Osteoblast (primary cell): ENCODE measurements around the gene LMF2. TPM values are rescaled to one million over a fixed set of nuclear protein-coding genes. Genes with fewer than 3 reads are reported as not detected.

ENCODE experiments used
- DNase-seq: peaks from one replicate; pipeline ENCODE4 v3.0.0; 2011; ENCODE audit warnings: low spot score, mixed read lengths; ENCODE audit not compliant: insufficient read length; ENCODE audit errors: missing footprints
- H2AFZ ChIP-seq: 2 replicates; pipeline ENCODE4 v1.6.0; 2011; ENCODE audit warnings: mild to moderate bottlenecking, low read length
- H3K27ac ChIP-seq: 2 replicates; pipeline ENCODE4 v1.5.1; 2011; ENCODE audit warnings: mild to moderate bottlenecking, low read depth, low read length, moderate library complexity
- H3K27me3 ChIP-seq: 2 replicates; pipeline ENCODE4 v1.6.0; 2012; ENCODE audit warnings: mild to moderate bottlenecking, control low read depth, inconsistent platforms, low read length, moderate library complexity; ENCODE audit not compliant: insufficient read depth
- H3K36me3 ChIP-seq: 2 replicates; pipeline ENCODE4 v1.5.1; 2011; ENCODE audit warnings: mild to moderate bottlenecking, low read length, control low read depth, moderate library complexity; ENCODE audit not compliant: insufficient read depth
- H3K4me1 ChIP-seq: 2 replicates; pipeline ENCODE4 v1.5.1; 2011; ENCODE audit warnings: mild to moderate bottlenecking, low read length, control low read depth, moderate library complexity; ENCODE audit not compliant: insufficient read depth
- H3K4me2 ChIP-seq: 2 replicates; pipeline ENCODE4 v1.6.0; 2011; ENCODE audit warnings: mild to moderate bottlenecking, low read length; ENCODE audit not compliant: insufficient read depth
- H3K4me3 ChIP-seq: fragments of 200-600 bp; sonication (generic); 3 replicates; pipeline ENCODE4 v1.5.1; 2012; ENCODE audit warnings: mild to moderate bottlenecking, low read length, inconsistent platforms; ENCODE audit not compliant: insufficient read depth
- H3K79me2 ChIP-seq: 2 replicates; pipeline ENCODE4 v1.6.0; 2012; ENCODE audit warnings: mild to moderate bottlenecking, low read length, control low read depth, inconsistent platforms; ENCODE audit not compliant: insufficient read depth
- H3K9me3 ChIP-seq: 2 replicates; pipeline ENCODE4 v1.5.1; 2011; ENCODE audit warnings: low read depth, low read length, control low read depth
- H4K20me1 ChIP-seq: 2 replicates; pipeline ENCODE4 v1.6.0; 2012; ENCODE audit warnings: mild to moderate bottlenecking, low read length, control low read depth; ENCODE audit not compliant: insufficient read depth
- total RNA-seq: library from RNA; depleted of rRNA; stranded (reverse); fragments of >200 nt; gene quantifications from 2 replicates; pipeline ENCODE4 v1.2.3, GENCODE V29; 2012
- TF ChIP-seq, protein P1 (sequence below): IDR thresholded peaks from 2 replicates; pipeline ENCODE4 v1.5.1; 2011; ENCODE audit warnings: mild to moderate bottlenecking, low read depth, low read length, moderate library complexity; ENCODE audit errors: extremely low read depth

LMF2 gene
- total RNA-seq, 1 donor, result 56.8 TPM

- TF ChIP-seq, protein P1, sequence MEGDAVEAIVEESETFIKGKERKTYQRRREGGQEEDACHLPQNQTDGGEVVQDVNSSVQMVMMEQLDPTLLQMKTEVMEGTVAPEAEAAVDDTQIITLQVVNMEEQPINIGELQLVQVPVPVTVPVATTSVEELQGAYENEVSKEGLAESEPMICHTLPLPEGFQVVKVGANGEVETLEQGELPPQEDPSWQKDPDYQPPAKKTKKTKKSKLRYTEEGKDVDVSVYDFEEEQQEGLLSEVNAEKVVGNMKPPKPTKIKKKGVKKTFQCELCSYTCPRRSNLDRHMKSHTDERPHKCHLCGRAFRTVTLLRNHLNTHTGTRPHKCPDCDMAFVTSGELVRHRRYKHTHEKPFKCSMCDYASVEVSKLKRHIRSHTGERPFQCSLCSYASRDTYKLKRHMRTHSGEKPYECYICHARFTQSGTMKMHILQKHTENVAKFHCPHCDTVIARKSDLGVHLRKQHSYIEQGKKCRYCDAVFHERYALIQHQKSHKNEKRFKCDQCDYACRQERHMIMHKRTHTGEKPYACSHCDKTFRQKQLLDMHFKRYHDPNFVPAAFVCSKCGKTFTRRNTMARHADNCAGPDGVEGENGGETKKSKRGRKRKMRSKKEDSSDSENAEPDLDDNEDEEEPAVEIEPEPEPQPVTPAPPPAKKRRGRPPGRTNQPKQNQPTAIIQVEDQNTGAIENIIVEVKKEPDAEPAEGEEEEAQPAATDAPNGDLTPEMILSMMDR, result no peak
- Histone ChIP-seq H3K4me2 (no peak overlapping the region), H3K4me1 (peaks cover 1% of the 10 kb centered on the region), H2AFZ (no peak overlapping the region), H4K20me1 (peaks cover 15% of the 10 kb centered on the region), H3K27me3 (no peaks in the 10 kb centered on the region), H3K79me2 (peaks cover 53% of the 10 kb centered on the region), H3K9me3 (no peaks in the 10 kb centered on the region), H3K27ac (no peak overlapping the region), H3K36me3 (peaks cover 32% of the 10 kb centered on the region), H3K4me3 (no peak overlapping the region)
- DNase-seq, result peak; percentile 37
Measured at GRCh38 chr22:50519151-50519550, 11.6 kb upstream of the LMF2 start.

DNA sequence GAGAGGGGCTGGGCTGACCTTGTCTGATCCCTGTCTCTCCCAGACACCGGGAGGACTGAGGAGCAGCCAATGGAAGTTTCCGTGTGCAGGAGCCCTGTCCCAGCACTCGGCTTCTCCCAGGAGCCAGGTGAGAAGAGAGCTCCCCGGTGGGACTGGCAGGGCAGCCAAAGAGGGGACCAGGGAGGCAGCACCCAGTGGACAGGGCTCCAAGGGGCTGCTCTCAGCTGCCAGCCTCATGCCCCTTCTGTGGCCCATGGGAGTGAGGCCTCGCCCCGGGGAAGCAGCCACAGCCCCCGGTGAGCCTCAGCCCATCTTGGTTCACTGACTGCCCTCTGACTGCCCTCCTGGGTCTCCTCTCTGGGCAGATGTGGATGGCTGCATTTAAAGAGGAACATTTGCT lies 11.1 kb upstream of the LMF2 start:
- Histone ChIP-seq H3K36me3 (peaks cover 28% of the 10 kb centered on the region), H3K27me3 (no peaks in the 10 kb centered on the region), H3K9me3 (no peaks in the 10 kb centered on the region), H3K4me1 (no peaks in the 10 kb centered on the region), H3K4me3 (no peak overlapping the region), H4K20me1 (peaks cover 10% of the 10 kb centered on the region), H2AFZ (no peak overlapping the region), H3K4me2 (no peak overlapping the region), H3K79me2 (peaks cover 53% of the 10 kb centered on the region), H3K27ac (no peak overlapping the region)
- TF ChIP-seq, protein P1, result no peak
- DNase-seq, result no peak

GRCh38 chr22:50517495-50518260 lies 10.2 kb upstream of the LMF2 start:
- no peak overlapping the region for H3K27ac ChIP-seq
- no peaks in the 10 kb centered on the region for H3K4me1 ChIP-seq
- H3K9me3 ChIP-seq, result no peaks in the 10 kb centered on the region
- H3K4me3 ChIP-seq, result no peak overlapping the region
- TF ChIP-seq, protein P1, result no peak
- no peaks in the 10 kb centered on the region for H3K27me3 ChIP-seq
- peak; percentile 55 for DNase-seq
- H4K20me1 ChIP-seq, result peaks cover 2% of the 10 kb centered on the region
- H3K4me2 ChIP-seq, result no peak overlapping the region
- peaks cover 53% of the 10 kb centered on the region for H3K79me2 ChIP-seq
- H3K36me3 ChIP-seq, result peaks cover 19% of the 10 kb centered on the region
- no peak overlapping the region for H2AFZ ChIP-seq

DNA sequence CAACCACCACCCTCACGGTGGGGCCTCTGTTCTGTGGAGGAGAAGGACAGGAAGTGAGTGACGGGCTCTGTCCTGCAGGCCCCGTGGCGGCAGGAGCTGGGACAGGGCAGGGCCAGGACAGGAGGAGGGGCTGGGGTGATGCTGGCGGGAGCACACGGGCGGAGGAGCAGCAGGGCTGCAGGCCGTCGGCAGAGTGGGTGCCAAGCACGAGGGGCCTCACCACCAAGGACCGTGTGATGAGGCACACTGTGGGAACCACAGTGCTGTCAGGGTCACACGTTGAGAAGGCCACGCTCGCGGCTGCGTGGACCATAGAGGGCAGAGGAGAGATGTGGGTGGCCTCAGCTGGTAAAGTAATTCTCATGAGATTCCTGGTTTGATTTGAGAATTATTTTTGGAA lies 9.4 kb upstream of the LMF2 start:
- Histone ChIP-seq H2AFZ (no peak overlapping the region), H3K9me3 (no peaks in the 10 kb centered on the region), H3K36me3 (peaks cover 17% of the 10 kb centered on the region), H3K79me2 (peaks cover 53% of the 10 kb centered on the region), H3K27me3 (no peaks in the 10 kb centered on the region), H3K4me1 (no peaks in the 10 kb centered on the region), H4K20me1 (peaks cover 2% of the 10 kb centered on the region), H3K4me2 (no peak overlapping the region), H3K27ac (no peak overlapping the region), H3K4me3 (no peak overlapping the region)
- TF ChIP-seq, protein P1, result no peak
- peak; percentile 72 for DNase-seq
